OCI-LY3 (cell line): Measurements from ENCODE around the gene TRPV4.

Experiments used
- H2AFZ ChIP-seq: fragments of 200-600, 300-600 bp; shearing (Covaris generic); 2 replicates; pipeline ENCODE4 v1.6.0; 2014; ENCODE audit warnings: antibody characterized with exemption, low read depth, low read length
- H3K27ac ChIP-seq: fragments of 200-600, 300-600 bp; sonication (generic); 2 replicates; pipeline ENCODE4 v1.5.1; 2014; ENCODE audit warnings: mild to moderate bottlenecking, low read length, moderate library complexity, mixed read lengths
- H3K27me3 ChIP-seq: fragments of 200-600, 300-600 bp; sonication (generic); 2 replicates; pipeline ENCODE4 v1.6.1; 2014; ENCODE audit warnings: low read depth, low read length, mixed read lengths
- H3K36me3 ChIP-seq: fragments of 200-600, 300-600 bp; sonication (generic); replicated peaks from 2 replicates; pipeline ENCODE3; 2014; ENCODE audit warnings: low read depth, low read length, mixed read lengths
- H3K4me1 ChIP-seq: fragments of 300-600, 200-600 bp; sonication (generic); 2 replicates; pipeline ENCODE4 v1.6.1; 2014; ENCODE audit warnings: low read length, mixed read lengths
- H3K4me2 ChIP-seq: fragments of 200-600, 300-600 bp; sonication (generic); 2 replicates; pipeline ENCODE4 v1.6.1; 2014; ENCODE audit warnings: low read length, mixed read lengths
- H3K4me3 ChIP-seq: fragments of 300-600, 200-600 bp; sonication (generic); 2 replicates; pipeline ENCODE4 v1.5.1; 2014; ENCODE audit warnings: antibody characterized with exemption, mild to moderate bottlenecking, low read length, moderate library complexity
- H3K79me2 ChIP-seq: fragments of 300-600, 200-600 bp; shearing (Covaris generic); 2 replicates; pipeline ENCODE4 v1.6.1; 2014; ENCODE audit warnings: mild to moderate bottlenecking, low read length, mixed read lengths
- H3K9ac ChIP-seq: fragments of 300-600, 200-600 bp; shearing (Covaris generic); 2 replicates; pipeline ENCODE4 v1.6.0; 2014; ENCODE audit warnings: mild to moderate bottlenecking, low read length, moderate library complexity
- H3K9me3 ChIP-seq: fragments of 200-600, 300-600 bp; shearing (Covaris generic); 2 replicates; pipeline ENCODE4 v1.6.1; 2014; ENCODE audit warnings: low read length, mixed read lengths; ENCODE audit not compliant: insufficient read depth
- H4K20me1 ChIP-seq: fragments of 200-600, 300-600 bp; sonication (generic); 2 replicates; pipeline ENCODE4 v1.6.1; 2016; ENCODE audit warnings: low read length, mixed read lengths; ENCODE audit not compliant: insufficient read depth
- CTCF ChIP-seq: fragments of 200-600, 300-600 bp; sonication (generic); IDR thresholded peaks from 2 replicates; pipeline ENCODE4 v1.5.1; 2014; ENCODE audit warnings: antibody characterized with exemption, low read length, low read depth
- EZH2phosphoT487 ChIP-seq: fragments of 200-600 bp; shearing (Covaris generic); IDR thresholded peaks from 2 replicates; pipeline ENCODE4 v1.6.1; 2018; ENCODE audit warnings: antibody characterized with exemption, mixed run types, low read depth

Gene TRPV4

GRCh38 chr12:109753054-109753401, 80.2 kb downstream of the TRPV4 start:
- no peak overlapping the region for H3K4me2 ChIP-seq
- no peaks in the 10 kb centered on the region for H3K27me3 ChIP-seq
- H2AFZ ChIP-seq = no peak overlapping the region
- no peak overlapping the region for H3K27ac ChIP-seq
- 0 out of 2 replicates have a peak, but pooled peaks cover 5% of the 10 kb centered on the region for H3K9me3 ChIP-seq
- no peaks in the 10 kb centered on the region for H3K79me2 ChIP-seq
- no peak overlapping the region for H3K9ac ChIP-seq
- TF ChIP-seq CTCF (no peak), EZH2phosphoT487 (no peak)
- no peak overlapping the region for H3K4me3 ChIP-seq
- no peaks in the 10 kb centered on the region for H4K20me1 ChIP-seq
- peaks cover 6% of the 10 kb centered on the region for H3K36me3 ChIP-seq
- H3K4me1 ChIP-seq = no peaks in the 10 kb centered on the region

GRCh38 chr12:109752117-109753053, 80.8 kb downstream of the TRPV4 start:
- H3K9me3 ChIP-seq = 0 out of 2 replicates have a peak, but pooled peaks cover 5% of the 10 kb centered on the region
- no peak overlapping the region for H3K9ac ChIP-seq
- no peaks in the 10 kb centered on the region for H3K79me2 ChIP-seq
- no peak overlapping the region for H2AFZ ChIP-seq
- H3K4me2 ChIP-seq = no peak overlapping the region
- no peak for TF ChIP-seq EZH2phosphoT487
- no peak for TF ChIP-seq CTCF
- H3K4me1 ChIP-seq = no peaks in the 10 kb centered on the region
- no peaks in the 10 kb centered on the region for H3K27me3 ChIP-seq
- H3K36me3 ChIP-seq = peaks cover 6% of the 10 kb centered on the region
- no peak overlapping the region for H3K4me3 ChIP-seq
- H3K27ac ChIP-seq = no peak overlapping the region
- H4K20me1 ChIP-seq = no peaks in the 10 kb centered on the region

GRCh38 chr12:109744986-109745942, 87.9 kb downstream of the TRPV4 start:
- Histone ChIP-seq H3K27me3 (no peaks in the 10 kb centered on the region), H3K79me2 (no peaks in the 10 kb centered on the region), H4K20me1 (no peaks in the 10 kb centered on the region), H3K4me2 (no peak overlapping the region), H3K36me3 (no peaks in the 10 kb centered on the region), H3K4me1 (no peaks in the 10 kb centered on the region), H3K9ac (no peak overlapping the region), H3K27ac (no peak overlapping the region), H3K9me3 (no peaks in the 10 kb centered on the region), H3K4me3 (no peak overlapping the region), H2AFZ (no peak overlapping the region)
- no peak for TF ChIP-seq EZH2phosphoT487
- no peak for TF ChIP-seq CTCF

GRCh38 chr12:109744026-109744425, 89.2 kb downstream of the TRPV4 start:
- Histone ChIP-seq H2AFZ (no peak overlapping the region), H3K27me3 (no peaks in the 10 kb centered on the region), H4K20me1 (no peaks in the 10 kb centered on the region), H3K4me1 (no peaks in the 10 kb centered on the region), H3K27ac (no peak overlapping the region), H3K4me3 (no peak overlapping the region), H3K79me2 (no peaks in the 10 kb centered on the region), H3K9ac (no peak overlapping the region), H3K4me2 (no peak overlapping the region), H3K9me3 (no peaks in the 10 kb centered on the region), H3K36me3 (no peaks in the 10 kb centered on the region)
- TF ChIP-seq EZH2phosphoT487 = no peak
- TF ChIP-seq CTCF = no peak
